H1 (cell line): ENCODE measurements around the gene ECPAS. TPM values are rescaled to one million over a fixed set of nuclear protein-coding genes. Genes with fewer than 3 reads are reported as not detected.
"Not testable (repeated sequence)": the region's sequence is repeated elsewhere in the genome, so short reads cannot be mapped to it uniquely, and the experiment has no call there.

Source experiments
- CTCF ChIA-PET: fragments of 300-600 bp; sonication (Branson Sonifier 250); formaldehyde crosslinking; loops from one replicate; lab custom pipeline; 2021; ENCODE audit not compliant: partially characterized antibody; lab: Charles Lee
- POLR2A ChIA-PET: fragments of 300-600 bp; sonication (Branson Sonifier 250); formaldehyde crosslinking; loops from one replicate; lab custom pipeline; 2021; ENCODE audit warnings: inconsistent platforms; ENCODE audit not compliant: partially characterized antibody; lab: Charles Lee
- DNase-seq, 2 experiments: peaks; one replicate each; pipeline versions ENCODE4 v3.0.0 to v3.0.0-alpha.2; 2010 to 2022; ENCODE audit warnings: low spot score in 2 of 2, low read depth in 1 of 2, mixed read lengths in 1 of 2
- FAIRE-seq: peaks from 2 replicates; lab custom pipeline; 2011; peaks lifted over from hg19 to GRCh38; lab: Jason Lieb, UNC
- H2AFZ ChIP-seq: 2 replicates; pipeline ENCODE4 v1.8.1; 2012; ENCODE audit warnings: low read length, inconsistent platforms
- H2AK5ac ChIP-seq: 2 replicates; pipeline ENCODE4 v1.6.1; 2013; ENCODE audit warnings: low read depth, low read length
- H2BK120ac ChIP-seq: replicated peaks from 2 replicates; pipeline ENCODE3; 2013; ENCODE audit warnings: low read depth, low read length, inconsistent platforms
- H2BK12ac ChIP-seq: 2 replicates; pipeline ENCODE4 v1.6.1; 2013; ENCODE audit warnings: low read depth, low read length
- H2BK15ac ChIP-seq: 2 replicates; pipeline ENCODE4 v1.6.1; 2013; ENCODE audit warnings: low read length
- H2BK20ac ChIP-seq: 2 replicates; pipeline ENCODE4 v1.6.1; 2013; ENCODE audit warnings: low read length
- H2BK5ac ChIP-seq: 2 replicates; pipeline ENCODE4 v1.6.1; 2013; ENCODE audit warnings: low read depth, low read length
- H3K14ac ChIP-seq: 2 replicates; pipeline ENCODE4 v1.6.1; 2013; ENCODE audit warnings: inconsistent platforms; ENCODE audit not compliant: insufficient read length
- H3K18ac ChIP-seq: 2 replicates; pipeline ENCODE4 v1.6.1; 2013; ENCODE audit warnings: low read length; ENCODE audit errors: extremely low read depth
- H3K23ac ChIP-seq: 2 replicates; pipeline ENCODE4 v1.6.1; 2013; ENCODE audit warnings: inconsistent platforms; ENCODE audit not compliant: insufficient read length
- H3K23me2 ChIP-seq: 2 replicates; pipeline ENCODE4 v1.6.1; 2013; ENCODE audit warnings: low read depth, low read length
- H3K27ac ChIP-seq: 2 replicates; pipeline ENCODE4 v1.6.1; 2011; ENCODE audit warnings: low read depth, low read length, inconsistent platforms
- H3K27me3 ChIP-seq, 4 experiments: replicated peaks in 1 of 4; 1 replicate in 1 of 4; 2 replicates in 3 of 4; pipeline versions ENCODE4 v1.6.1 to v1.8.1; 2011 to 2013; ENCODE audit warnings: low read length in 3 of 4, mild to moderate bottlenecking in 3 of 4, inconsistent platforms in 2 of 4, mixed read lengths in 2 of 4, moderate library complexity in 1 of 4; ENCODE audit not compliant: control insufficient read depth in 3 of 4, insufficient read depth in 3 of 4; ENCODE audit errors: extremely low read depth in 1 of 4
- H3K36me3 ChIP-seq, 4 experiments: 2 replicates each; pipeline versions ENCODE4 v1.6.1 to v1.8.1; 2011 to 2013; ENCODE audit warnings: mild to moderate bottlenecking in 4 of 4, low read length in 3 of 4, moderate library complexity in 2 of 4, control low read depth in 1 of 4, inconsistent platforms in 1 of 4; ENCODE audit not compliant: insufficient read depth in 4 of 4, control insufficient read depth in 2 of 4
- H3K4ac ChIP-seq: replicated peaks from 2 replicates; pipeline ENCODE3; 2013; ENCODE audit warnings: low read length, low read depth, mixed read lengths, inconsistent platforms; ENCODE audit not compliant: insufficient read length
- H3K4me1 ChIP-seq, 4 experiments: replicated peaks in 1 of 4; 1 replicate in 1 of 4; 2 replicates in 3 of 4; pipeline versions ENCODE4 v1.6.1 to v1.8.1; 2011 to 2013; ENCODE audit warnings: low read length in 3 of 4, inconsistent platforms in 2 of 4, mixed read lengths in 1 of 4; ENCODE audit not compliant: insufficient read depth in 4 of 4, control insufficient read depth in 3 of 4
- H3K4me2 ChIP-seq, 2 experiments: 2 replicates each; pipeline versions ENCODE4 v1.6.1 to v1.8.1; 2011 to 2013; ENCODE audit warnings: low read depth in 2 of 2, low read length in 2 of 2, control low read depth in 1 of 2, inconsistent platforms in 1 of 2, mild to moderate bottlenecking in 1 of 2; ENCODE audit not compliant: insufficient read depth in 1 of 2
- H3K4me3 ChIP-seq, 4 experiments: fragments of 200-600, 300-600 bp in 1 of 4; sonication (generic), shearing (Covaris generic), sonication (Bioruptor Twin) in 1 of 4; 2 replicates each; pipeline versions ENCODE4 v1.5.1 to v1.8.1; 2011 to 2016; ENCODE audit warnings: low read length in 4 of 4, low read depth in 3 of 4, control low read depth in 2 of 4, inconsistent platforms in 2 of 4, mild to moderate bottlenecking in 2 of 4, mixed read lengths in 1 of 4, moderate library complexity in 1 of 4; ENCODE audit not compliant: insufficient read depth in 2 of 4; ENCODE audit errors: extremely low read depth in 1 of 4
- H3K56ac ChIP-seq: replicated peaks from 2 replicates; pipeline ENCODE3; 2013; ENCODE audit warnings: low read depth, mild to moderate bottlenecking, mixed read lengths, low read length, inconsistent platforms; ENCODE audit not compliant: insufficient read length
- H3K79me1 ChIP-seq: 2 replicates; pipeline ENCODE4 v1.6.1; 2013; ENCODE audit warnings: low read depth, low read length, control low read depth
- H3K79me2 ChIP-seq, 2 experiments: 2 replicates each; pipeline versions ENCODE4 v1.6.1 to v1.8.1; 2012 to 2013; ENCODE audit warnings: low read length in 2 of 2, mild to moderate bottlenecking in 2 of 2, inconsistent platforms in 1 of 2; ENCODE audit not compliant: insufficient read depth in 2 of 2, control insufficient read depth in 1 of 2
- H3K9ac ChIP-seq, 4 experiments: replicated peaks in 1 of 4; 1 replicate in 1 of 4; 2 replicates in 3 of 4; pipeline versions ENCODE4 v1.6.1 to v1.8.1; 2011 to 2013; ENCODE audit warnings: low read depth in 3 of 4, low read length in 3 of 4, control low read depth in 2 of 4, mild to moderate bottlenecking in 2 of 4, moderate library complexity in 2 of 4, inconsistent platforms in 1 of 4; ENCODE audit errors: extremely low read depth in 1 of 4
- H3K9me3 ChIP-seq, 2 experiments: 2 replicates each; pipeline versions ENCODE4 v1.6.1 to v1.8.1; 2012 to 2013; ENCODE audit warnings: mild to moderate bottlenecking in 2 of 2, moderate library complexity in 2 of 2, control low read depth in 1 of 2, inconsistent platforms in 1 of 2, low read depth in 1 of 2, low read length in 1 of 2, mixed read lengths in 1 of 2; ENCODE audit not compliant: insufficient read depth in 2 of 2
- H4K20me1 ChIP-seq, 2 experiments: replicated peaks in 1 of 2; 2 replicates each; pipeline versions ENCODE3 to v1.8.1; 2011 to 2013; ENCODE audit warnings: inconsistent platforms in 2 of 2, low read length in 2 of 2, mild to moderate bottlenecking in 1 of 2; ENCODE audit not compliant: insufficient read depth in 2 of 2, control insufficient read depth in 1 of 2
- H4K5ac ChIP-seq: 2 replicates; pipeline ENCODE4 v1.6.1; 2013; ENCODE audit warnings: low read length, low read depth, mixed read lengths, inconsistent platforms; ENCODE audit not compliant: insufficient read length
- H4K8ac ChIP-seq: 2 replicates; pipeline ENCODE4 v1.8.0; 2013; ENCODE audit warnings: mild to moderate bottlenecking, moderate library complexity, low read length, inconsistent platforms; ENCODE audit not compliant: insufficient read depth; ENCODE audit errors: extremely low read depth
- H4K91ac ChIP-seq: replicated peaks from 2 replicates; pipeline ENCODE3; 2013; ENCODE audit warnings: low read length, mixed read lengths, inconsistent platforms; ENCODE audit not compliant: insufficient read length
- EP300 ChIP-seq, 2 experiments: IDR thresholded peaks; 1 replicate in 1 of 2; 2 replicates in 1 of 2; pipeline ENCODE4 v1.6.1; 2011 to 2012; ENCODE audit warnings: low read depth in 2 of 2, low read length in 2 of 2, mild to moderate bottlenecking in 2 of 2, borderline replicate concordance in 1 of 2, inconsistent platforms in 1 of 2, moderate library complexity in 1 of 2
- WGBS, 2 experiments: shearing (Covaris generic) in 1 of 2; methylation state at CpG; one replicate each; pipeline versions ENCODE4 v1.1.6 to v1.1.7; 2013 to 2015; ENCODE audit warnings: low lambda C conversion rate in 2 of 2, mixed read lengths in 2 of 2, inconsistent platforms in 1 of 2, low coverage in 1 of 2, missing lambda C conversion rate in 1 of 2; ENCODE audit not compliant: insufficient replicate concordance in 2 of 2, insufficient coverage in 1 of 2, insufficient read length in 1 of 2; ENCODE audit errors: extremely low coverage in 1 of 2, missing lambda C conversion rate in 1 of 2; 5-methylcytosine and 5-hydroxymethylcytosine counted together
- polyA plus RNA-seq, 7 experiments: library from polyadenylated mRNA; depleted of rRNA in 3 of 7; stranded (reverse) in 5 of 7; unstranded in 2 of 7; fragments of >200 nt in 5 of 7; fragments of 200-250 nt in 2 of 7; gene quantifications; 1 replicate in 5 of 7; 2 replicates in 1 of 7; 4 replicates in 1 of 7; pipeline versions ENCODE4 v1.2.1 to v1.2.3, GENCODE V29; 2011 to 2013; ENCODE audit warnings: missing spikeins in 2 of 7, mixed read lengths in 2 of 7
- total RNA-seq: library from RNA; stranded (reverse); fragmentation: NEBNext Ultra II Directional; extraction: Animal tissue kit (Norgen Biotek cat#: 25700); gene quantifications from 2 replicates; pipeline ENCODE4 v1.2.1, GENCODE V29; 2021

Gene ECPAS
- total and polyA plus RNA-seq, 2 of the 8 experiments (the other 6 are each of a cell fraction or from before 2014, with no cell fraction given) = 20.9 to 131 TPM

DNA sequence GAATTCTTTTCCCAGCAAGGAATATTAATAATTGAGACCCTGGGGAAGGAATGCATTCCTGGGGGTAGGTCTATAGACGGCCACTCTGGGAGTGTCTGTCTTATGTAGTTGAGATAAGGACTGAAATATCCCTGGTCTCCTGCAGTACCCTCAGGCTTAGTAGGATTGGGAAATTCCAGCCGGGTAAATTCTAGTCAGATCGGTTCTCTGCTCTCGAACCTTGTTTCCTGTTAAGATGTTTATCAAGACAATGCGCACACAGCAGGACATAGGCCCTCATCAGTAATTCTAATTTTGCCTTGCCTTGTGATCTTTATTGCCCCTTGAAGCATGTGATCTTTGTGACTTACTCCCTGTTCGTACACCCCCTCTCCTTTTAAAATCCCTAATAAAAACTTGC is 27.4 kb upstream of the ECPAS start:
- not testable (repeated sequence) for H4K5ac ChIP-seq, DNase-seq, H3K56ac ChIP-seq, H4K20me1 ChIP-seq, H2BK12ac ChIP-seq, H4K8ac ChIP-seq, H2BK120ac ChIP-seq, H3K4ac ChIP-seq, H3K23me2 ChIP-seq, H3K23ac ChIP-seq, H3K4me1 ChIP-seq, FAIRE-seq, H3K4me2 ChIP-seq, H2BK5ac ChIP-seq, H2AFZ ChIP-seq, H3K79me1 ChIP-seq, H2BK15ac ChIP-seq, H4K91ac ChIP-seq, H2AK5ac ChIP-seq, H2BK20ac ChIP-seq, H3K27ac ChIP-seq, H3K4me3 ChIP-seq, H3K79me2 ChIP-seq, H3K36me3 ChIP-seq, H3K9ac ChIP-seq, H3K14ac ChIP-seq, H3K27me3 ChIP-seq, H3K18ac ChIP-seq
- TF ChIP-seq EP300 (IDR thresholded peaks at IDR 0.05; ENCODE audit: borderline replicate concordance in 1 of 2, low read depth in 2 of 2, low read length in 2 of 2) = peak in 1 of 2 experiments; percentile 16; a peak in 1 of 3 replicates
- CTCF ChIA-PET = interaction anchor here (0.8 kb wide), 1 partner anchor 114 kb away, joined by 4 read pairs; no protein-coding TSS in a partner anchor
- peaks cover 4 to 14% of the 10 kb centered on the region in 2 experiments; a peak in 2 of 4 replicates for H3K9me3 ChIP-seq
- 70% methylated on average over 6 of the region's 6 CpGs; no CpG with 5 or more reads in 1 of the 2 experiments for WGBS, 2 experiments
- POLR2A ChIA-PET = interaction anchor here (1.0 to 1.7 kb wide), 3 partner anchors 9 to 29 kb away, joined by 4 to 5 read pairs (median 4); no protein-coding TSS in a partner anchor
